Hair follicle dermal papilla cell (primary cell): Measurements from ENCODE around the gene LRP2BP. TPM values are rescaled to one million over a fixed set of nuclear protein-coding genes. Genes with fewer than 3 reads are reported as not detected.

Experiments
- small RNA-seq: library from RNA; depleted of rRNA; stranded (forward); fragments of <200 nt; gene quantifications from one replicate; pipeline ENCODE3, GENCODE V24; 2012
- total RNA-seq: library from RNA; depleted of rRNA; stranded (reverse); fragments of >200 nt; gene quantifications from 2 replicates; pipeline ENCODE4 v1.2.3, GENCODE V29; 2012

The LRP2BP gene
- 0.32 and 0.49 TPM in 2 replicates for total RNA-seq

DNA sequence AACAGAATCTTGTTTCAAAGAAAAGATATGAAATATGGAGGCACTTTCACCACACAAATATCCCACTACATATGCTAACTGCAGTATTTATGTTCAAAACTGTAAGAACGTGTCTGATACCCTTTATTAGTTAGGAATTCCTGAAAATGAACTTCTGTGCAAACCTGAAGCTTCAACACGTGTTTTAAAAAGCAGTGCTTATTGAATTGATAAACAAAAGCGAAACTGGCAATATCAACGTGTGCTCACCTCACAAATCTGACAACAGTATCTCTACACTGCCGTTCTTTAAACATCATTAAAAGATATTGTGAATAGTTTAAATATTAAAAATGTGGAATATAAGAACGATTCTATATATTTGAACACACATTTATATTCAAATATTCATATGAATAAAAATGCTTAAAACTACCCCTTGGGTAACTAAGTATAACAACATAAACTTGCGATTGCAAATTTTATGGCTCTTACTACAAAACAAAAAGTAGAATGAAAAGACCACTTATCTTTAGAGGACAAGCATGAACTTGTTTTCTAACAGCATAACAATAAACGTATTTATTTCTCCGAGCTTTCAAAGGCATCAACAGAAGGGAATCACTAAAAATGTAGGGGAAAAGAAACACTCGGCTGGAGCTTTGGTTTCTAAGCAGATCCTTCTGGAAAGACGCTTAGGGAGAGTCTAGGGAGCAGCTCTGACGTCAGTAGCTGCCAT is at the start of gene LRP2BP:
Gene LRP2BP (minus strand): TSS at position 687 of the 718 bp plus-strand sequence. CDS start 17,738 bp downstream, outside the sequence.

DNA sequence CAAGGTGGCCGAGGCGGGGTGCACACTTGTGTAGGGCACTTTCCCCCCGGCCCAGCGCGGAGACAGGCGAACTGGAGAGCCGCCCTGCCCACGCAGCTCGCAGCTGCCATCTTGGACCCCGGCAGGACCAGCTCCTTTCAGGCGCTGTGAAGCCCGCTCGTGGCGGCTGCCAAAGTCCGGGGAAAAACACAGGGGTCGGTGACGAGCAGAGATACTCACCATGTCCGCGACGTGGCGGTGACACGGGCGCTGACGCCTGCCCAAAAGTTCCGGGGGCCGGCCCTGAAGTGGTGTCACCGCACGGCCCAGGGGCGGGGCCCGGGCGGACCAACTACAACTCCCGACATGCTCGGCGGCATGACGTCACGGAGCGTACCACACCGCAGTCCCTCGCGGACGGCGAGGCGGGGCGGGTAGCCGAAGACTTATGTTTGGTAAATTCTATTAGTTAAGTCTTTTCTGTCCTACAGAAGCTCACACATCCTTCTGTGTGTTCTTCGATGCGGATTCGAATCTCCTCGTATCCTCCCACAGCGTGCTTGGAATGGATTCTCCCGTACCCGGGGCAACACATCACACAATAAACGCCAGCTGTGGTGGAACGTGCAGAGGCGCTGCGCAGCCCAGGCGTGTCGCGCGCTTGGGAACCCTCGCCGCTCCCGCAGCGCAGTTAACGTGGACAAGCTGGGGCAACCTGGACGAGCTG is 30.1 kb upstream of the LRP2BP start, which contains the start of gene UFSP2:
Gene UFSP2 (minus strand): TSS at position 318 of the 706 bp plus-strand sequence. CDS start 96 bp downstream, at position 222.

DNA sequence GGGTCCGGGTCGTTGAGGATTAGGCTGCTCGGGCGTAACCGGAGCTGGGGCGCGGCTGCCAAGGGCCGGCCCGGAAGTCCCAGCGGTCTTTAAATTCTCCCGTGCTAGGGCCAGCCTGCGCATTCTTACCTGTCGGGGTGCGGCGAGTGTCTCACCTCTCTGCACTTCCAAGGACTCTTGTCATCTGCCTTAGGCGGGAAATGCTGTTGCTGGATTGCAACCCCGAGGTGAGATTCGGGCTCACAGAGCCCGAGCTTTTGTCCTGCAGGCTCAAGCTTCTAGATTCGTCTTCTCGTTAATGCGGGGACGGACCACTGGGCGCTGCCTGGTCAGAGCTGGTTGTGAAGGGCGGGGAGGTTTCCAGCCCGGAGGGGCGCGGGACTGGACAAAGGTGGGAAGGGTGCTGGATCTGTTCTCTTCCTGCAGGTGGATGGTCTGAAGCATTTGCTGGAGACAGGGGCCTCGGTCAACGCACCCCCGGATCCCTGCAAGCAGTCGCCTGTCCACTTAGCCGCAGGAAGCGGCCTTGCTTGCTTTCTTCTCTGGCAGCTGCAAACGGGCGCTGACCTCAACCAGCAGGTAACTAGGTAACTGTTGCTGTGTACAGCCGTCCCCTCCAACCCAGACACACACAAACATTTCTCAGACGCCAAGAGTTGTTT is 1.1 kb upstream of the LRP2BP start, which contains the start of gene ANKRD37:
Gene ANKRD37 (plus strand): TSS at position 118 of the 662 bp plus-strand sequence. CDS start 83 bp downstream, at position 201.

Small RNAs within 50 kb of the gene (small RNA-seq; reads per million reads assigned to genes)
- gene RF00019 = not detected

Other genes starting within 250 kb of the LRP2BP start
- gene CFAP97, start 191.9 kb downstream of the LRP2BP start, total RNA-seq = 42.5 and 49.2 TPM in 2 replicates
- 31.3 and 40.9 TPM in 2 replicates for gene SNX25, start 186.3 kb downstream of the LRP2BP start, total RNA-seq
- gene ANKRD37, start 917 bp upstream of the LRP2BP start, total RNA-seq = 4.4 and 6.9 TPM in 2 replicates
- gene UFSP2, start 30.0 kb upstream of the LRP2BP start, total RNA-seq = 35.7 and 40.3 TPM in 2 replicates
- gene CCDC110, start 75.8 kb upstream of the LRP2BP start, total RNA-seq = 0.65 TPM in 1 of 2 replicates, not detected in the other
- gene PDLIM3, start 139.6 kb upstream of the LRP2BP start, total RNA-seq = 0.12 TPM in 1 of 2 replicates, not detected in the other